Hepatocyte (in vitro differentiated cells): ENCODE data around the gene FAM32A. TPM values are rescaled to one million over a fixed set of nuclear protein-coding genes. Genes with fewer than 3 reads are reported as not detected.

Experiments used
- DNase-seq: peaks from one replicate; pipeline ENCODE4 v3.0.0-alpha.2; 2016; ENCODE audit warnings: low spot score
- H2AFZ ChIP-seq: fragments of 200-600 bp; sonication (generic); 2 replicates; pipeline ENCODE4 v1.6.0; 2016; ENCODE audit warnings: antibody characterized with exemption, mild to moderate bottlenecking
- H3K27ac ChIP-seq: fragments of 200-600 bp; sonication (generic); 2 replicates; pipeline ENCODE4 v1.5.1; 2016; ENCODE audit warnings: mild to moderate bottlenecking
- H3K27me3 ChIP-seq: fragments of 200-600 bp; sonication (generic); 2 replicates; pipeline ENCODE4 v1.6.1; 2016
- H3K36me3 ChIP-seq: fragments of 200-600 bp; sonication (generic); replicated peaks from 2 replicates; pipeline ENCODE4 v1.5.1; 2016; ENCODE audit warnings: low read depth; ENCODE audit not compliant: insufficient read depth
- H3K4me1 ChIP-seq: fragments of 200-600 bp; sonication (generic); 2 replicates; pipeline ENCODE4 v1.5.1; 2016; ENCODE audit warnings: mild to moderate bottlenecking, moderate library complexity; ENCODE audit not compliant: insufficient read depth
- H3K4me2 ChIP-seq: fragments of 200-600 bp; sonication (generic); 2 replicates; pipeline ENCODE4 v1.6.0; 2016
- H3K4me3 ChIP-seq: fragments of 200-600 bp; sonication (generic); 2 replicates; pipeline ENCODE4 v1.5.1; 2016; ENCODE audit warnings: mild to moderate bottlenecking
- H3K79me2 ChIP-seq: fragments of 200-600 bp; sonication (generic); 2 replicates; pipeline ENCODE4 v1.6.0; 2017; ENCODE audit warnings: mild to moderate bottlenecking
- H3K9me2 ChIP-seq: fragments of 200-600 bp; sonication (generic); replicated peaks from 2 replicates; pipeline ENCODE4 v1.6.0; 2017; ENCODE audit warnings: mild to moderate bottlenecking; ENCODE audit not compliant: insufficient read depth
- H3K9me3 ChIP-seq: fragments of 200-600 bp; sonication (generic); 2 replicates; pipeline ENCODE4 v1.5.1; 2016; ENCODE audit warnings: low read depth, mild to moderate bottlenecking
- H4K20me1 ChIP-seq: fragments of 200-600 bp; sonication (generic); 2 replicates; pipeline ENCODE4 v1.6.0; 2016; ENCODE audit warnings: mild to moderate bottlenecking; ENCODE audit not compliant: insufficient read depth, poor library complexity, severe bottlenecking
- EZH2 ChIP-seq: fragments of 200-600 bp; sonication (generic); IDR thresholded peaks from 2 replicates; pipeline ENCODE4 v1.6.1; 2016; ENCODE audit warnings: antibody characterized with exemption, mild to moderate bottlenecking, borderline replicate concordance
- EZH2phosphoT487 ChIP-seq: fragments of 200-600 bp; sonication (generic); IDR thresholded peaks from one replicate; pipeline ENCODE4 v1.6.1; 2018; ENCODE audit warnings: antibody characterized with exemption, mild to moderate bottlenecking, low read depth, moderate library complexity; ENCODE audit not compliant: unreplicated experiment, severe bottlenecking
- WGBS: methylation state at CpG from one replicate; pipeline ENCODE4 v1.1.6; 2016; ENCODE audit warnings: low lambda C conversion rate; ENCODE audit errors: missing lambda C conversion rate; 5-methylcytosine and 5-hydroxymethylcytosine counted together
- polyA plus RNA-seq: library from polyadenylated mRNA; unstranded; fragments of >200 nt; fragmentation: Nextera tagmentation; extraction: Ambion mirVana; gene quantifications from 2 replicates; pipeline ENCODE4 v1.2.1, GENCODE V29; 2016
- small RNA-seq: library from RNA; depleted of rRNA; stranded (forward); fragments of <200 nt; gene quantifications from one replicate; pipeline ENCODE3, GENCODE V24; 2014
- total RNA-seq: library from RNA; depleted of rRNA; stranded (reverse); fragments of >200 nt; gene quantifications from 2 replicates; pipeline ENCODE4 v1.2.3, GENCODE V29; 2014
- TF ChIP-seq, protein P1 (sequence below): fragments of 200-600 bp; sonication (generic); IDR thresholded peaks from 2 replicates; pipeline ENCODE4 v1.5.1; 2016; ENCODE audit warnings: antibody characterized with exemption, mild to moderate bottlenecking; ENCODE audit not compliant: poor library complexity

FAM32A gene
- total and polyA plus RNA-seq, 2 experiments from 2014 or later = 132 to 154 TPM

- H3K4me2 ChIP-seq = no peak overlapping the region
- no peaks in the 10 kb centered on the region for H3K27me3 ChIP-seq
- H2AFZ ChIP-seq = no peak overlapping the region
- 96% methylated on average over 19 of the region's 19 CpGs for WGBS
- H3K4me3 ChIP-seq = no peak overlapping the region
- H3K36me3 ChIP-seq = no peaks in the 10 kb centered on the region
- no peak overlapping the region for H3K27ac ChIP-seq
- H3K4me1 ChIP-seq = no peaks in the 10 kb centered on the region
- DNase-seq = no peak
- H3K79me2 ChIP-seq = no peaks in the 10 kb centered on the region
- H3K9me2 ChIP-seq = no peaks in the 10 kb centered on the region
- H3K9me3 ChIP-seq = no peaks in the 10 kb centered on the region
- TF ChIP-seq EZH2phosphoT487 = no peak
- TF ChIP-seq, protein P1, sequence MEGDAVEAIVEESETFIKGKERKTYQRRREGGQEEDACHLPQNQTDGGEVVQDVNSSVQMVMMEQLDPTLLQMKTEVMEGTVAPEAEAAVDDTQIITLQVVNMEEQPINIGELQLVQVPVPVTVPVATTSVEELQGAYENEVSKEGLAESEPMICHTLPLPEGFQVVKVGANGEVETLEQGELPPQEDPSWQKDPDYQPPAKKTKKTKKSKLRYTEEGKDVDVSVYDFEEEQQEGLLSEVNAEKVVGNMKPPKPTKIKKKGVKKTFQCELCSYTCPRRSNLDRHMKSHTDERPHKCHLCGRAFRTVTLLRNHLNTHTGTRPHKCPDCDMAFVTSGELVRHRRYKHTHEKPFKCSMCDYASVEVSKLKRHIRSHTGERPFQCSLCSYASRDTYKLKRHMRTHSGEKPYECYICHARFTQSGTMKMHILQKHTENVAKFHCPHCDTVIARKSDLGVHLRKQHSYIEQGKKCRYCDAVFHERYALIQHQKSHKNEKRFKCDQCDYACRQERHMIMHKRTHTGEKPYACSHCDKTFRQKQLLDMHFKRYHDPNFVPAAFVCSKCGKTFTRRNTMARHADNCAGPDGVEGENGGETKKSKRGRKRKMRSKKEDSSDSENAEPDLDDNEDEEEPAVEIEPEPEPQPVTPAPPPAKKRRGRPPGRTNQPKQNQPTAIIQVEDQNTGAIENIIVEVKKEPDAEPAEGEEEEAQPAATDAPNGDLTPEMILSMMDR = no peak
- no peak for TF ChIP-seq EZH2
- no peaks in the 10 kb centered on the region for H4K20me1 ChIP-seq
Observed at GRCh38 chr19:16233836-16234551, 48.8 kb downstream of the FAM32A start.

- H3K9me3 ChIP-seq = no peaks in the 10 kb centered on the region
- WGBS = 96% methylated on average over 41 of the region's 41 CpGs
Observed at GRCh38 chr19:16234552-16235445, 49.6 kb downstream of the FAM32A start.

DNA sequence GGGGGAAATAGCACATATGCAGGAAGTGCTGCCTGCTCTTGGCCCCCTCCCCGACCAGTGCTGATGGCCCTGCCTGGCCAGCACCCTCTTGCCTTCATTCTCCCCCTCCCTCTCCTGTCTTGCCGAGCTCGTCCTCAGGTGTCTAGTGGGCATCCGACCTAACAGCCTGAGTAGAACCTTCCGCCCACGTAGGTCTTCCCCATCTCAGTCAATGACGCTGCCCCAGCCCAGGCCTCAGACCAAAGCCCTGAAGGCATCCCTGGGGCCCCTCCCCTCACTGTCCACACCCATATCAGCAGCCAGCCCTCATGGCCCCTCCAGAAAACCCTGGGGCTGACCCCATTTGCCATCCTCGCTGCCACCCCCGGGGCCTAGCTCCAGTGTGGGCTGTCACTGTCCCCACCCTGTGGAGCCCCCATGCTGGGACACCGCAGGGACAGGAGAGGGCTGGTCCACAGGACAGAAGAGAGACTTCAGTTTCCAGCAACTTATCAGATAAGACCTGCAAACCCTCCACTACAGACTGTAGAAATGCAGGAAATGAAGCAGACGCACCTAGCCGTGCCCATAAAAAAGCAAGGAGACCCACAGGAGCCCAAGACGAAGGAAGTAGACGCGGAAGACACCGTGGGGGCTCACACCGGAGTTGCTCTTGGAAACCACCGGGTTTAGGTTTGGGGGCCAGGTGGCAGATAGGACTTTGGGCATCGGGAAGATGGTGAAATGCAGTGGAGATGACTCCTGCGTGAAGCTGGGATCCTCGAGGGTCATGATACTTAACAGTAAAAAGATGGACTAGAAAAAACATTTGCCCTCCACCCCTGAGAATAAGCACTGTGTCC is 50.8 kb downstream of the FAM32A start:
- H3K4me3 ChIP-seq = no peak overlapping the region
- H3K27me3 ChIP-seq = no peaks in the 10 kb centered on the region
- H3K9me3 ChIP-seq = no peaks in the 10 kb centered on the region
- 90% methylated on average over 19 of the region's 21 CpGs for WGBS
- H3K79me2 ChIP-seq = no peaks in the 10 kb centered on the region
- no peak overlapping the region for H2AFZ ChIP-seq
- H4K20me1 ChIP-seq = no peaks in the 10 kb centered on the region
- no peak overlapping the region for H3K4me2 ChIP-seq
- DNase-seq = no peak
- TF ChIP-seq EZH2phosphoT487 (no peak), EZH2 (no peak)
- H3K36me3 ChIP-seq = no peaks in the 10 kb centered on the region
- no peak overlapping the region for H3K27ac ChIP-seq
- H3K4me1 ChIP-seq = no peaks in the 10 kb centered on the region
- no peaks in the 10 kb centered on the region for H3K9me2 ChIP-seq

More at GRCh38 chr19:16234552-16235445, 49.6 kb downstream of the FAM32A start:
- no peak overlapping the region for H3K4me3 ChIP-seq
- no peaks in the 10 kb centered on the region for H3K27me3 ChIP-seq
- H3K4me1 ChIP-seq = no peaks in the 10 kb centered on the region
- no peak overlapping the region for H2AFZ ChIP-seq
- H3K36me3 ChIP-seq = no peaks in the 10 kb centered on the region
- H3K9me2 ChIP-seq = no peaks in the 10 kb centered on the region
- H4K20me1 ChIP-seq = no peaks in the 10 kb centered on the region
- no peak overlapping the region for H3K27ac ChIP-seq
- no peak for TF ChIP-seq EZH2
- no peak for TF ChIP-seq EZH2phosphoT487
- TF ChIP-seq, protein P1 = no peak
- no peak for DNase-seq
- no peaks in the 10 kb centered on the region for H3K79me2 ChIP-seq
- H3K4me2 ChIP-seq = no peak overlapping the region

Small RNAs within 50 kb of the gene (small RNA-seq; reads per million reads assigned to genes)
- not detected for gene RF00017

Other genes with a start within 250 kb of the FAM32A start
- not detected in 2 replicates for gene OR10H4, start 236.4 kb upstream of the FAM32A start, total RNA-seq
- not detected in 2 replicates for gene OR10H4, start 236.4 kb upstream of the FAM32A start, polyA plus RNA-seq
- 405 and 417 TPM in 2 replicates for gene TPM4, start 108.9 kb upstream of the FAM32A start, total RNA-seq
- gene TPM4, start 108.9 kb upstream of the FAM32A start, polyA plus RNA-seq = 337 and 344 TPM in 2 replicates
- 60.2 and 77.0 TPM in 2 replicates for gene RAB8A, start 73.5 kb upstream of the FAM32A start, total RNA-seq
- 84.4 and 89.5 TPM in 2 replicates for gene RAB8A, start 73.5 kb upstream of the FAM32A start, polyA plus RNA-seq
- gene HSH2D, start 41.7 kb upstream of the FAM32A start, total RNA-seq = 4.0 and 6.1 TPM in 2 replicates
- gene HSH2D, start 41.7 kb upstream of the FAM32A start, polyA plus RNA-seq = 3.5 and 3.7 TPM in 2 replicates
- gene CIB3, start 11.9 kb upstream of the FAM32A start, total RNA-seq = not detected in 2 replicates
- gene CIB3, start 11.9 kb upstream of the FAM32A start, polyA plus RNA-seq = not detected in 2 replicates
- 56.3 and 56.7 TPM in 2 replicates for gene AP1M1, start 12.5 kb downstream of the FAM32A start, total RNA-seq
- 92.6 and 93.3 TPM in 2 replicates for gene AP1M1, start 12.5 kb downstream of the FAM32A start, polyA plus RNA-seq
- 3.0 and 4.5 TPM in 2 replicates for gene KLF2, start 139.4 kb downstream of the FAM32A start, total RNA-seq
- gene KLF2, start 139.4 kb downstream of the FAM32A start, polyA plus RNA-seq = 27.7 and 40.9 TPM in 2 replicates